Fibroblast of pulmonary artery (primary cell): ENCODE data around the gene HIBCH.
A peak's percentile ranks its signal among the peaks of the same experiment; 100 is the strongest.

Experiments used
- DNase-seq: peaks from one replicate; pipeline ENCODE4 v3.0.0-alpha.2; 2010; ENCODE audit warnings: low read depth
- H3K4me3 ChIP-seq: replicated peaks from 2 replicates; pipeline ENCODE4 v1.5.1; 2011; ENCODE audit warnings: low read depth, mild to moderate bottlenecking, control low read depth, low read length, moderate library complexity
- CTCF ChIP-seq: IDR thresholded peaks from 2 replicates; pipeline ENCODE4 v1.5.1; 2011; ENCODE audit warnings: mild to moderate bottlenecking, control low read depth, low read length, inconsistent platforms; ENCODE audit errors: missing control alignments

Gene HIBCH

GRCh38 chr2:190333928-190334327, 14.3 kb upstream of the HIBCH start:
- TF ChIP-seq CTCF = no peak
- no peak for DNase-seq
- no peak overlapping the region for H3K4me3 ChIP-seq

GRCh38 chr2:190333395-190333794, 13.8 kb upstream of the HIBCH start:
- DNase-seq = no peak
- TF ChIP-seq CTCF = no peak
- H3K4me3 ChIP-seq = no peak overlapping the region

GRCh38 chr2:190328573-190329147, 9.0 kb upstream of the HIBCH start:
- peak; percentile 49 for DNase-seq
- H3K4me3 ChIP-seq = no peak overlapping the region
- peak; percentile 33 for TF ChIP-seq CTCF

GRCh38 chr2:190327867-190328572, 8.4 kb upstream of the HIBCH start:
- TF ChIP-seq CTCF = no peak
- H3K4me3 ChIP-seq = no peak overlapping the region
- DNase-seq = no peak

- TF ChIP-seq CTCF = no peak
- no peak overlapping the region for H3K4me3 ChIP-seq
- no peak for DNase-seq
Observed at GRCh38 chr2:190325588-190325987, 6.0 kb upstream of the HIBCH start.

GRCh38 chr2:190323406-190323805, 3.8 kb upstream of the HIBCH start:
- TF ChIP-seq CTCF = no peak
- no peak for DNase-seq
- H3K4me3 ChIP-seq = no peak overlapping the region

- H3K4me3 ChIP-seq = no peak overlapping the region
- TF ChIP-seq CTCF = no peak
- no peak for DNase-seq
Observed at GRCh38 chr2:190320696-190321095, 1.1 kb upstream of the HIBCH start.
